Ovary (tissue), 9 donors: Measurements from ENCODE around the gene TULP4. TPM values are rescaled to one million over a fixed set of nuclear protein-coding genes. Genes with fewer than 3 reads are reported as not detected.
"Not testable (repeated sequence)": the region's sequence is repeated elsewhere in the genome, so short reads cannot be mapped to it uniquely, and the experiment has no call there.

ENCODE experiments used
- DNase-seq, 5 donors: peaks; one replicate each; pipeline ENCODE4 v3.0.0-alpha.2; 2019 to 2020
- H3K27ac ChIP-seq, 2 donors: fragments of 200-600 bp; one replicate each; pipeline versions ENCODE4 v1.5.1 to v1.8.0; 2019 to 2022
- H3K27me3 ChIP-seq: fragments of 200-600 bp; one replicate; pipeline ENCODE4 v1.8.0; 2022
- H3K36me3 ChIP-seq: fragments of 200-600 bp; sonication (generic); one replicate; pipeline ENCODE4 v1.5.1; 2019
- H3K4me1 ChIP-seq: one replicate; pipeline ENCODE4 v1.8.1; 2013; ENCODE audit warnings: mild to moderate bottlenecking, moderate library complexity; ENCODE audit not compliant: insufficient read depth
- H3K4me3 ChIP-seq: fragments of 200-600 bp; sonication (generic); one replicate; pipeline ENCODE4 v1.5.1; 2017
- H3K9me3 ChIP-seq, 2 donors: fragments of 200-600 bp in 1 of 2; sonication (generic) in 1 of 2; one replicate each; pipeline versions ENCODE4 v1.5.1 to v1.8.1; 2013 to 2019; ENCODE audit warnings: mild to moderate bottlenecking in 1 of 2, moderate library complexity in 1 of 2
- CTCF ChIP-seq, 3 donors: fragments of 450-650 bp in 2 of 3; fragments of 200-600 bp in 1 of 3; IDR thresholded peaks; one replicate each; pipeline versions ENCODE4 v1.5.1 to v1.8.0; 2016 to 2022; ENCODE audit warnings: antibody characterized with exemption in 3 of 3, mild to moderate bottlenecking in 1 of 3
- EP300 ChIP-seq: sonication (generic); formaldehyde crosslinking; IDR thresholded peaks from one replicate; pipeline ENCODE4 v1.6.1; 2017; ENCODE audit warnings: antibody characterized with exemption
- POLR2A ChIP-seq: fragments of 450-650 bp; IDR thresholded peaks from one replicate; pipeline ENCODE4 v1.6.1; 2017; ENCODE audit warnings: antibody characterized with exemption, mild to moderate bottlenecking, moderate library complexity
- WGBS, 3 donors: extraction: QIAGEN DNeasy Blood & Tissue Kit in 1 of 3; methylation state at CpG; one replicate each; pipeline versions ENCODE4 v1.1.5 to v1.1.7; 2013 to 2017; 5-methylcytosine and 5-hydroxymethylcytosine counted together
- intact Hi-C, 4 donors: fragments of 100-400 bp; cut with DNase I; formaldehyde crosslinking; loops; one replicate each; pipeline versions ENCODE4 v1.11.0 to v1.15.1; 2022 to 2023
- polyA plus RNA-seq, 2 donors: library from polyadenylated mRNA; stranded (reverse); fragments of 200-250 nt in 1 of 2; fragments of 350-450 nt in 1 of 2; fragmentation: Illumina TruSeq in 1 of 2; extraction: RNeasy Lipid Tissue Mini Kit (QIAGEN cat#74804) in 1 of 2; gene quantifications; one replicate each; pipeline ENCODE4 v1.2.3, GENCODE V29; 2013 to 2014
- total RNA-seq, 7 donors: library from RNA; depleted of rRNA in 2 of 7; stranded (reverse); fragments of >200 nt in 2 of 7; fragmentation: NEBNext Ultra II Directional in 3 of 7; extraction: Animal tissue kit (Norgen Biotek cat#: 25700) in 3 of 7; gene quantifications; one replicate each; pipeline versions ENCODE4 v1.1.0 to v1.2.4, GENCODE V29; 2016 to 2023
- donor health status: DM: no; HTN: no; CAD: no; lungs with moderate emphysema.
- donor health status: DM: no; HTN: no; CAD: no.
- donor health status: Bipolar disorder and iron deficiency.
- donor health status: DM: yes; HTN: yes; CAD: no.
- donor health status: DM: no; HTN: no; CAD: no.
- donor health status: DM: yes; HTN: yes; CAD: no.

Gene TULP4
- total and polyA plus RNA-seq, 9 donors = 7.5 to 152 (median 92.6) TPM

GRCh38 chr6:158290040-158290439 lies 22.2 kb upstream of the TULP4 start:
- TF ChIP-seq EP300 (no peak), POLR2A (no peak)
- intact Hi-C loops = no loop called here
- DNase-seq = no peak
- H3K27ac ChIP-seq = no peak overlapping the region
- no peak overlapping the region for H3K4me3 ChIP-seq
- H3K27me3 ChIP-seq = no peaks in the 10 kb centered on the region
- no peaks in the 10 kb centered on the region for H3K36me3 ChIP-seq
- H3K4me1 ChIP-seq = peaks cover 4% of the 10 kb centered on the region
- 81 to 96% (median 93%) methylated on average over 3 of the region's 3 CpGs for WGBS, 3 donors
- H3K9me3 ChIP-seq = no peaks in the 10 kb centered on the region

GRCh38 chr6:158290659-158291058 lies 21.6 kb upstream of the TULP4 start:
- Histone ChIP-seq H3K27me3 (no peaks in the 10 kb centered on the region), H3K4me3 (no peak overlapping the region), H3K4me1 (peaks cover 4% of the 10 kb centered on the region), H3K9me3 (no peaks in the 10 kb centered on the region), H3K36me3 (no peaks in the 10 kb centered on the region), H3K27ac (no peak overlapping the region)
- no peak for DNase-seq
- 93 to 97% (median 95%) methylated on average over 3 of the region's 3 CpGs for WGBS, 3 donors
- no peak for TF ChIP-seq POLR2A
- TF ChIP-seq CTCF (IDR thresholded peaks at IDR 0.05) = no peak
- TF ChIP-seq EP300 = no peak
- intact Hi-C loops = no loop called here

GRCh38 chr6:158292016-158292415 lies 20.2 kb upstream of the TULP4 start:
- H3K4me3 ChIP-seq = no peak overlapping the region
- no peaks in the 10 kb centered on the region for H3K27me3 ChIP-seq
- intact Hi-C loops = no loop called here
- no peaks in the 10 kb centered on the region for H3K9me3 ChIP-seq
- no peak for DNase-seq
- no peak overlapping the region for H3K27ac ChIP-seq
- peaks cover 4% of the 10 kb centered on the region for H3K4me1 ChIP-seq
- H3K36me3 ChIP-seq = no peaks in the 10 kb centered on the region
- 98 to 99% (median 98%) methylated on average over 3 of the region's 3 CpGs for WGBS, 3 donors
- no peak for TF ChIP-seq POLR2A
- no peak for TF ChIP-seq EP300
- TF ChIP-seq CTCF (IDR thresholded peaks at IDR 0.05) = no peak

GRCh38 chr6:158293122-158293521 lies 19.1 kb upstream of the TULP4 start:
- H3K4me3 ChIP-seq = no peak overlapping the region
- H3K9me3 ChIP-seq = no peaks in the 10 kb centered on the region
- no peak overlapping the region for H3K27ac ChIP-seq
- no peaks in the 10 kb centered on the region for H3K36me3 ChIP-seq
- H3K4me1 ChIP-seq = peaks cover 4% of the 10 kb centered on the region
- DNase-seq = no peak
- WGBS, 3 donors = 89 to 100% (median 92%) methylated on average over 1 of the region's 1 CpG
- H3K27me3 ChIP-seq = no peaks in the 10 kb centered on the region
- TF ChIP-seq EP300 = no peak
- no peak for TF ChIP-seq POLR2A
- TF ChIP-seq CTCF (IDR thresholded peaks at IDR 0.05) = no peak
- intact Hi-C loops = no loop called here

GRCh38 chr6:158295976-158296853 lies 16.1 kb upstream of the TULP4 start:
- H3K4me3 ChIP-seq, intact Hi-C loops, H3K36me3 ChIP-seq, H3K4me1 ChIP-seq, H3K9me3 ChIP-seq, H3K27ac ChIP-seq, H3K27me3 ChIP-seq, DNase-seq: not testable (repeated sequence)
- WGBS, 3 donors = 93 to 96% (median 96%) methylated on average over 11 of the region's 11 CpGs

- intact Hi-C loops, H3K4me1 ChIP-seq, H3K9me3 ChIP-seq, DNase-seq, H3K36me3 ChIP-seq, H3K27ac ChIP-seq, H3K4me3 ChIP-seq, H3K27me3 ChIP-seq: not testable (repeated sequence)
- WGBS, 3 donors = 98 to 99% (median 98%) methylated on average over 7 of the region's 7 CpGs
Measured at GRCh38 chr6:158296854-158297324, 15.4 kb upstream of the TULP4 start.

- H3K36me3 ChIP-seq, H3K4me3 ChIP-seq, DNase-seq, H3K27ac ChIP-seq, H3K4me1 ChIP-seq, H3K9me3 ChIP-seq, intact Hi-C loops, H3K27me3 ChIP-seq: not testable (repeated sequence)
- WGBS, 3 donors = 96 to 97% (median 96%) methylated on average over 10 of the region's 10 CpGs
Measured at GRCh38 chr6:158297657-158298056, 14.6 kb upstream of the TULP4 start.

GRCh38 chr6:158300306-158301143 lies 11.7 kb upstream of the TULP4 start:
- H3K9me3 ChIP-seq, H3K27ac ChIP-seq, H3K36me3 ChIP-seq, H3K27me3 ChIP-seq, H3K4me1 ChIP-seq, intact Hi-C loops, H3K4me3 ChIP-seq, DNase-seq: not testable (repeated sequence)
- WGBS, 3 donors = 85 to 95% (median 91%) methylated on average over 10 of the region's 10 CpGs
